ENCODE measurements around the gene TESMIN.
A peak's percentile ranks its signal among the peaks of the same experiment; 100 is the strongest.

Gene TESMIN

GRCh38 chr11:68751331-68751856 is at the start of gene TESMIN:
TSS of gene TESMIN (minus strand) at chr11:68751520. CDS start at chr11:68750660, 860 bp downstream.
- DNase-seq = peak; percentile 98
- peak within 1 kb of the TSS; percentile 71 for H3K4me3 Mint-ChIP-seq
- H3K36me3 Mint-ChIP-seq (ENCODE audit: low read depth) = peaks cover 5% of the 10 kb centered on the region
- H3K4me1 Mint-ChIP-seq = peaks cover 20% of the 10 kb centered on the region
- H3K27me3 Mint-ChIP-seq (ENCODE audit: low read depth, poor library complexity) = peaks cover 38% of the 10 kb centered on the region
- no peaks in the 10 kb centered on the region for H3K9me3 Mint-ChIP-seq
- no peak within 1 kb of the TSS for H3K27ac Mint-ChIP-seq
- TF ChIP-seq, protein P1, sequence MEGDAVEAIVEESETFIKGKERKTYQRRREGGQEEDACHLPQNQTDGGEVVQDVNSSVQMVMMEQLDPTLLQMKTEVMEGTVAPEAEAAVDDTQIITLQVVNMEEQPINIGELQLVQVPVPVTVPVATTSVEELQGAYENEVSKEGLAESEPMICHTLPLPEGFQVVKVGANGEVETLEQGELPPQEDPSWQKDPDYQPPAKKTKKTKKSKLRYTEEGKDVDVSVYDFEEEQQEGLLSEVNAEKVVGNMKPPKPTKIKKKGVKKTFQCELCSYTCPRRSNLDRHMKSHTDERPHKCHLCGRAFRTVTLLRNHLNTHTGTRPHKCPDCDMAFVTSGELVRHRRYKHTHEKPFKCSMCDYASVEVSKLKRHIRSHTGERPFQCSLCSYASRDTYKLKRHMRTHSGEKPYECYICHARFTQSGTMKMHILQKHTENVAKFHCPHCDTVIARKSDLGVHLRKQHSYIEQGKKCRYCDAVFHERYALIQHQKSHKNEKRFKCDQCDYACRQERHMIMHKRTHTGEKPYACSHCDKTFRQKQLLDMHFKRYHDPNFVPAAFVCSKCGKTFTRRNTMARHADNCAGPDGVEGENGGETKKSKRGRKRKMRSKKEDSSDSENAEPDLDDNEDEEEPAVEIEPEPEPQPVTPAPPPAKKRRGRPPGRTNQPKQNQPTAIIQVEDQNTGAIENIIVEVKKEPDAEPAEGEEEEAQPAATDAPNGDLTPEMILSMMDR (IDR thresholded peaks at IDR 0.05) = no peak

DNA sequence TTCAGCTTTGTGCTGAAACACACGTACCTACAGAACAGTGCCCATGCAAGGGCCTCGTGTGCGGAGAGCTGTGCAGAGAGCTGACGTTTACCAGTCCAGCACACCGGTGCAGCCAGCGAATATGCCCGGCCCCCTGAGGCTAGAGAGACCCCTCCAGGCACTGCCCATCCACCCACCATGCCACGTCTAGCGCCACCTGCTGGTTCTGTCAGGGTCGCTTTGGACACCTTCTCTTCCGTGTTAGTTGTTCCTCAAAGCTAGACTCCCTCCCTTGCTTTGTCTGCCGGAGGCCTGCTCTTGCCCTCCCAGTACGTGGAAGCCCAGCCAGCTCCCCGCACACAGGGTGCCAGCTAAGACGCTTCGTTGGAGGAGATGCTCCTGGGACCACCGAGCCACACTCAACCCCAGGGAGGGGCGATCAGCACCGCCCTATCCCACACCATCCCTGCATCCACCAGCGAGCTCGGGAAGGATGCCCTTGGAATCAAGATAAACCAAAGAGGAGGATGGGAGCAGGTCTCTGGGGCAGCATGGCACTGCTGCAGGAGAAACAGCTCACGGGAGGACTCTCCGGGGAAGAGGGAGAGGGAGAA is 47.0 kb upstream of the TESMIN start:
- Mint-ChIP-seq H3K27ac (no peak overlapping the region), H3K4me3 (no peak overlapping the region), H3K36me3 (ENCODE audit: low read depth) (no peaks in the 10 kb centered on the region), H3K4me1 (peaks cover 4% of the 10 kb centered on the region), H3K9me3 (no peaks in the 10 kb centered on the region), H3K27me3 (ENCODE audit: low read depth, poor library complexity) (peaks cover 11% of the 10 kb centered on the region)
- peak; percentile 74 for DNase-seq
- TF ChIP-seq, protein P1 (IDR thresholded peaks at IDR 0.05) = peak; percentile 67

DNA sequence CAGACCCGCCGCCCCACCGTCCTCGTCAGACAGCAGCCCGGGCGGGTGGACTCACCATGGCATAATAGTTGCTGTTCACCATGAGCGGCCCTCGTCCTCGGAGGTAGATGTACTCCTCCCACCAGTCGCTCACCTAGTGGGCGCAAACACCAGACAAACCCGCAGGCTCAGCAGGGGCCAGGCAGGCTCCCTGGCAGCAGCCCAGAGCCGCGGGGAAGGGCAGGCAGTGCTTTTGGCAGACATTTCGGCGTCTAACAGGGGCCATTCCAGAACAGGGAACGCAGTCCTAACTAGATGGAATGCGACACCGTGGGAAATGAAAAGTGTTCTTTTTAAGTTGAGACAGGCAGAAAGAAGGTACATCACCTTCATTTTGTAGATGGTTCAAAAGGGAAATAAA is 45.5 kb upstream of the TESMIN start:
- no peak overlapping the region for H3K27ac Mint-ChIP-seq
- H3K4me3 Mint-ChIP-seq = no peak overlapping the region
- no peak for DNase-seq

DNA sequence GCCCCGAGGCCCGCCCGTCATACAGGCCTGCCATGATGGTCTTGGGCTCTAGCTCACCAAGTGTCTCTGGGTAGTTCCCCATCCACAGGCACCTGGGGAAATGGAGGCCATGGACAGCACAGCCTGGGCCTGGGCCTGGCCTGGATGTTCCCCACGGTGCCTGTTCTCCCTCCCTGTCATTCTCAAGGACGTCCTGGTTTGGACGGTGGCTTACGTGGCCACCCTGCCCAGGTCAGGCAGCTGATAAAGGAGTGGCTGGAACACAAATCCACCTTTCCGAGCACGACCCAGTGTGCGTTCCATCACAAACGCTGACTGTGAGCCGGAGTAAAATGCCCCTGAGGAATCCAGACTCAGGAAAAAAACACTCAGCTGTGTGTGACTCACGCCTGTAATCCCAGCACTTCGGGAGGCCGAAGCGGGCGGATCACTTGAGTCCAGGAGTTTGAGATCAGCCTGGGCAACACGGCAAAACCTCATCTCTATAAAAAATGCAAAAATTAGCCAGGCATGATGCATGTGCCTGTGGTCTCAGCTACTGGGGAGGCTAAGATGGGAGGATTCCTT is 41.2 kb upstream of the TESMIN start:
- H3K4me1 Mint-ChIP-seq = no peaks in the 10 kb centered on the region
- H3K36me3 Mint-ChIP-seq (ENCODE audit: low read depth) = no peaks in the 10 kb centered on the region
- H3K27me3 Mint-ChIP-seq (ENCODE audit: low read depth, poor library complexity) = peaks cover 8% of the 10 kb centered on the region
- no peak for DNase-seq
- TF ChIP-seq, protein P1 (IDR thresholded peaks at IDR 0.05) = no peak
- no peak overlapping the region for H3K4me3 Mint-ChIP-seq
- H3K9me3 Mint-ChIP-seq = no peaks in the 10 kb centered on the region
- H3K27ac Mint-ChIP-seq = no peak overlapping the region

More for the DNA sequence above, 45.5 kb upstream of the TESMIN start:
- Mint-ChIP-seq H3K36me3 (ENCODE audit: low read depth) (no peaks in the 10 kb centered on the region), H3K9me3 (no peaks in the 10 kb centered on the region), H3K27me3 (ENCODE audit: low read depth, poor library complexity) (peaks cover 15% of the 10 kb centered on the region), H3K4me1 (peaks cover 4% of the 10 kb centered on the region)
- TF ChIP-seq, protein P1 (IDR thresholded peaks at IDR 0.05) = no peak

GRCh38 chr11:68784653-68785052 is 33.3 kb upstream of the TESMIN start:
- H3K27ac Mint-ChIP-seq = no peak overlapping the region
- H3K27me3 Mint-ChIP-seq (ENCODE audit: low read depth, poor library complexity) = peaks cover 8% of the 10 kb centered on the region
- no peaks in the 10 kb centered on the region for H3K9me3 Mint-ChIP-seq

More at GRCh38 chr11:68784653-68785052, 33.3 kb upstream of the TESMIN start:
- no peak for DNase-seq
- Mint-ChIP-seq H3K4me3 (no peak overlapping the region), H3K36me3 (ENCODE audit: low read depth) (no peaks in the 10 kb centered on the region), H3K4me1 (peaks cover 8% of the 10 kb centered on the region)
- TF ChIP-seq, protein P1 (IDR thresholded peaks at IDR 0.05) = no peak

All from nephron progenitor cell (in vitro differentiated cells).